Esophagus muscularis mucosa (tissue), 3 donors: ENCODE measurements around the gene BIN1.

ENCODE experiments used
- CTCF ChIP-seq, 3 experiments: fragments of 200-600 bp in 2 of 3; fragments of 450-650 bp in 1 of 3; sonication (generic) in 2 of 3; IDR thresholded peaks; one replicate each; pipeline ENCODE4 v1.5.1; 2017 to 2019; ENCODE audit warnings: antibody characterized with exemption in 3 of 3, mild to moderate bottlenecking in 2 of 3, moderate library complexity in 1 of 3
- POLR2A ChIP-seq: fragments of 450-650 bp; IDR thresholded peaks from one replicate; pipeline ENCODE4 v1.6.1; 2017; ENCODE audit warnings: antibody characterized with exemption, moderate library complexity, mild to moderate bottlenecking, low read depth
- POLR2AphosphoS5 ChIP-seq, 2 donors: sonication (generic); formaldehyde crosslinking; IDR thresholded peaks; one replicate each; pipeline ENCODE4 v1.6.1; 2017; ENCODE audit warnings: antibody characterized with exemption in 2 of 2

GRCh38 chr2:127121776-127122176 lies 14.8 kb upstream of the BIN1 start:
- TF ChIP-seq POLR2AphosphoS5 (IDR thresholded peaks at IDR 0.05) (peak; percentile 18 to 26), POLR2A (no peak), CTCF (IDR thresholded peaks at IDR 0.05) (no peak)
